NCI-H2029 (cell line): Measurements from ENCODE around the gene DYNLRB2.

Source experiments
- DNase-seq: peaks from one replicate; lab custom pipeline; 2025; lab: John Stamatoyannopoulos, UW

DYNLRB2 gene

DNA sequence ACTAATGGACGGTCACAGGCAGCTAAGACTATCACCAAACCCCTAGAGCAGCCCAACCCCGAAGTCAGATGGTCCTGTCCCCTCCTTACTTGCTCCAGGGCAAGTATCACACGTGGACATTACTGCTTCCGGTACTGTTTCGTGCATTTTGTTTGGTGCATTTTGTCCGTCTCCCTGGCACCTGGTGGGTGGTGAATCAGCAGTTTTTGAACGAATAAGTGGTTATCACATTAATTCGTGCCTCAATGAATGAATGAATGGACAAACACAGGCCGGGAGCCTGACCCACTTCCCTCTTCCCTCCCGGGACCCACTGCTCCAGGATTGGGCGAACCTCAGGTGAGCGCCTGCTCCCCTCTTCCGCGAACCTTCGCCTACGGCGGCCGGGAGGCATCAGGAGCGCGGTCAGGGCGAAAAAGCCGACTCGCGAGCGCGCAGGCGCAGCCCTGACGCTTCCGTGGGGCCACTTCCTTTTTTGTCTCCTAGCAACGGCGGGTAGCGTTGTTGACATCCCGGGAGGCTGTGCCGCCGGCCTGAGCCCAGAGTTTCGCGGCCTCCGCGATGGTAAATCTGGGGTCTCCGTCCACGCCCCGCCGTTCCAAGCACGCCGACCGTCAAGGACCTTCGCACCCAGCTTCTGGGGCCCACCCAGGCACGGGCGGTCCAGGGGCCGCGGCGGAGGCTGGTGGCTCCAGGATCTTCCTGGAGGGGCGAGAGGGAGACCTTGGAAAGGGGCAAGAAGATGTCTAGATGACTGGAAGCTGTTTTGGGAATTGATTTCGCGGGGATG lies at the start of gene DYNLRB2:
DYNLRB2 (plus strand) TSS at position 478 of the 790 bp plus-strand sequence; CDS start at position 562, 84 bp downstream.
- peak; percentile 75 for DNase-seq

DNA sequence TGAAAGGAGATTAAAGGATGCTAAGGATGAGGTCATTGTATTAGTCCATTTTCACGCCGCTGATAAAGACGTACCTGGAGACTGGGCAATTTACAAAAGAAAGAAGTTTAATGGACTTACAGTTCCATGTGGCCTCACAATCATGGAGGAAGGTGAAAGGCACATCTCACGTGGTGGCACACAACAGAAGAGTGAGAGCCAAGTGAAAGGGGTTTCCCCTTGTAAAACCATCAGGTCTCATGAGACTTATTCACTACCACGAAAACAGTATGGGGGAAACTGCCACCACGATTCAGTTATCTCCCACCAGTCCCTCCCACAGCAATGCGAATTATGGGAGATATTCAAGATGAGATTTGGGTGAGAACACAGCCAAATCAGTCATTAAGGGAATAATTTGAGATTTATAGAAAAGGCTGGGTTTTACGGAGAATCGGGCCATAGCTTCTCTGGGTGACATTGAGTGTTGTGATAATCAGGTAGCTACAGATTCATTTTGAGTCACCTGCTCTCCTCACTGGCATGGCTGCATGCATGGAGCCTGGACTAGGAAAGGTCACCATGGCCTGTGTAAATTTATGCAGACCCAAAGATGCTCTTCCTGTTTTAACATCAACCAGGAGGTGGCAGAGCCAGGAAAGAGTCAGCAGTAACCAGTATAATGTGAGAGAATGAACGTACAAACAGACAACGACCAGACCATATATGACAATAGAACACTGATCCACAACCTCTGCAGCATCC lies 40.5 kb upstream of the DYNLRB2 start:
- DNase-seq: no peak

DNA sequence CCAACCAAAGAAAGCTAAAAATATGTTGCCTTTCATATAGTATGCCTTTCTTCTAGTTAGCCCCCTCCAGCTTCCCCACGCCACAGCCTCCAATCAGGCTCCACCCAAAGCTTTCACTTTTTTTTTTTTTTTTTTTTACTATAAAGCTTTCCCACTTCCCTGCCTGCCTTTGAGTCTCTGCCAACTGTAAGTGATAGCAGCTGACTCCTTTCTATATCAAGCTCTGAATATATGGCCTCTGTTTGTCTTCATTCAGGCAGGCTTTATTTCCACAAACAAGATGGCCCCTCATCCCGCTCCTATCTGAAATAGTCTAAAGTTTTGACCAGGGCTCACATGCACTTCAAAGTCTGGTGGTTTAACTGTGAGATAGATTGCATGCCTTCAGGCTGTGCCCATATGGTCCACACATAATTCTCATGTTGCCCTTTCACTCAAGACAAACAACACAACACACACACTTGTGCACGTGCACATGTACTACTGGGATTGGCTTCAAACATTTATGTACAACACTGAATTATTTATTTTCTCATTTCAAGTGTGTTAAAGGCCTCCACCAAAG lies 39.8 kb upstream of the DYNLRB2 start:
- no peak for DNase-seq

DNA sequence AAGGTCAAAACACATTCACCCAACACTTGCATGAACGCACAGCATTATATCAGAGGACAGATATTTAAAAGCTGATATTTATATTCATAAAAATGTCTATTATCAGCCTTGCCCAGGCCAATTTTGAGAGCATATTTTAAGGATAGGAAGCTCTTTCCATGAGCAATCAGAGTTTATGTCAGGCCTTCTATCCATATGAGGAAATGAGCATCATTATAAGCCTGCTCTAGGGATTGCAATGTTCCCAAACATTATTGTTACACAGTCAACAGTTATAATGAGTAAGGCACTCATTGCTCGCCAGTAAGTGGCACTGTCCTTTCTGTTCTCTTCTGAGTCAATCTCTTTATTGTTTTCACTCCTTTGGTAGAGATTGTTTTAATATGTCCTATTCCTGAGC lies 37.7 kb upstream of the DYNLRB2 start:
- no peak for DNase-seq

DNA sequence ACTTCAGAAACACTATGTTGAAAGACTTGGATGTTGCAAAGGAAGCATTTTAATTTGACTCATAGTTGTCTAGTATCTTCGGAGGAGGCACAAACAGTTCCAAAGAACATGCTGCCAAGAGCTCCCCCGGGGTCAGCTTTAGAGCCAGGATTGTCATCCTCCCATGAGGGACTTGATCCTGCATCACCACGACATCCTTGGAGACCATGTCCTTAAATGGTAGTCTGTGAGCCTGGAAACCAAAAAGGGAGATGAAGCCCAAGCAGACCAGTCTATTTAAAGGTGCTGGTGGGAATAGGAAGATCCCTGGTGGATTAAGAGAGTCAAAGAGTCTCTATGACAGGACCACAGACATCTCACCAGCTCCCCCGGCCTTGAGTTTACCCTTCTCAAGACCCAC lies 33.3 kb upstream of the DYNLRB2 start:
- no peak for DNase-seq

DNA sequence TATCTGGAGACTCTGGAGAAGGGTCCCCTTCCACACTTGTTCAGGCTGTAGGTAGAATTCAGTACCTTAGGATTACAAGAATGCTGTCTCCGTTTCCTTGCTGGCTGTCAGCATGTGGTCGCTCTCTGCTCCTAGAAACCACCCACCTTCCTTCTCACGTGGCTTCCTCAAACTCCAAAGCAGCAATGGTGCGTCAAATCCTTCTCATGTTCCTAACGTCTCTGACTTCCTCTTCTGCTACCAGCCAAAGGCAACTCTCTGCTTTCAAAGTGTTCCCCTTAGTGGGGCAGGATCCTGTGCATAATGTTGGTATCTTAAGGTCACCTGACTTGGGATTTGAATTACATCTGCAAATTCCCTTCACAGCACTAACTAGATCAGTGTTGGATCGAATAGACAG lies 30.9 kb upstream of the DYNLRB2 start:
- no peak for DNase-seq

DNA sequence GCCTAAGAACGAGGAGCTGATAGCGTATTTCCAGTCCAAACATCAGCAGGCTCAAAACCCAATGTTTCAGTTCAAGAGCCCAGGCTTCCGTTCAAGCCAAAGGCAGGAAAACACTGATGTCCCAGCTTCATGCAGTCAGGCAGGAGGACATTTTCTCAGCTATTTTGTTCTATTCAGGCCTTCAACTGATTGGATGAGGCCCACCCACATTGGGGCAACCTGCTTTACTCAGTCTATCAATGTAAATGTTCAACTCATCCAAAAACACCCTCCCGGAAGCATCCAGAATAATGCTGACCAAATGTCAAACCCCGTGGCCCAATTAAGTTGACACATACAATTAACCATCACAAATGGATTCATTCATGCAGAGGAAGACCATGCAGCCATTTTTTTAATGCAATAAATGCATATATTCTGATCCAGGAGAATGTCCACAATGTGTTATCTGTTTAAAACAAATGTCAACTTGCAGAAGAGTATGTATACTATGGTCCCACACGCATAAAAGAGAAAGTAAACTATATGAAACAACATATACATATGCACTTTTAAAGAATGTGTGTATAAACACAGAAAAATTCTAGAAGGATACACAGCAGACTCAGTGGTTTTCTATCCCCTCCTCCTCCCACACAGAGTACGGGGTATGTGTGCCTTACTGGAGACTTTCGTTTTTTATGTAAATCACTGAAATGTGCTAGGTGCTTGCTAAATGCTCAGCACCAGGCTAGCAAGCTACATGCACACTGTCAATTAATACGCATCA lies 28.8 kb upstream of the DYNLRB2 start:
- DNase-seq: no peak

DNA sequence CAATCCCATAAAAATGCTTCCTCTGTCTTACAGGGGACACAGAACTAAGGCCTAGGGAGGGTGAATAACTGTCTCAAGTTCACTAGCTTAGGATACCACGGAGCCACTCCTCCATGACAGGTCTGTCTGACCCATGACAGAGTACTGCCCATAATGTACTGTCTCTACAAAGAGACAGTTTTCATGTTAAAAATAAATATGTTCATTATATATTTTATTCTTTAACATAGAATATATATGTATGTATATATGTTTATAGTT lies 28.3 kb upstream of the DYNLRB2 start:
- no peak for DNase-seq

DNA sequence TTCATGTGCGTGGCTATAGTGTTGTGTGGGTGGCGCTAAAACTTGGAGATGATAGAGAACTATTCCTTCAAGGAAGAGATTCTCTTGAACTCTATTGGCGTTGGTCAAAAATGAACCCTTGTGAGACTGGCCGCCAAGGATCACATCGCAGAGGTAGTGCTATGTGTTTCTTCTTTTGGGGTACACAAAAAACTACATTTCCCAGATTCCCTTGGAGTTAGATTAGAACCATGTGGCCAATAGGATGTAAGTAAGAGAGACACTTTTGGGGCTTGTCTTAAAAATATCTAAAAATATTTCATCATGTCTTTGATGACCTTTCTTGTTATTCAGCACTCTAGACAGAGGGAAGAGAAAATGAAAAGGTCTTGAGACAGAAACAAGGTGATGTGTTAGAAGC lies 25.4 kb upstream of the DYNLRB2 start:
- no peak for DNase-seq

DNA sequence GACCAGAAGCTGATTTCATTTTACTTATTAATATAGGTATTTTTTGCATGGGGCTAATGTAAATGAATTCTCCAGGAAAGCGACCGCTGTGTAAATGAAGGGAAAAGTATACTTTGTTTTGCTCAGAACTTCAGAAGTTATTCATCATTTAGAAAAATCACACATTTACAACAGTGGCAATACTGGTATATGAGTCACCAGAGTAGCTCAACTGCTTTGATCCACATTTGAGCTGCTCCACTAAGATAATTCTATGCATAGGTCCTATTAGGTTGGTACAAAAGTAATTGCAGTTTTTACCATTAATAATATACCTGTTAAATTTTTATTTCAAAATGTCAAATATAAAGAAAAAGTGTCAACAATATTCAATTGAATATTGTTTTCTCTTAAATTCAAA lies 22.9 kb upstream of the DYNLRB2 start:
- DNase-seq: no peak

DNA sequence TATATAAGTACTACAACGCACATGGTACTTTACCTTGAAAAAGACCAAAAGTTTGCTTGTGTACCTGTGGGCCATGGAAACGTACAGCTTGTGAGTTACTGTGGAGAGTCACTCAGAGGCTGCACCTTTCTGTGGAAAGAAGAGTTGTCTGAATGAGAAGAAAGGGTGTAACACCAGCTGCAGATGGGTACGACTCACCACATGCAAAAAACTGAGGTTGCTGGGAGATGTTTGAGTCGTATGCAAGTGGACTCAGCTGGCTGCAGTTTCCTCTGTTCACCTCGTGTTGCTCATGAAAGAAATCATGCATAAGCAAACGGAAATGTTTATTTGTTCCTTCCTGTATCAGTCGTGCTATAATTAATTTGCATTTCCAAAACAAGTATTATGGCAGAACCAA lies 22.4 kb upstream of the DYNLRB2 start:
- no peak for DNase-seq

DNA sequence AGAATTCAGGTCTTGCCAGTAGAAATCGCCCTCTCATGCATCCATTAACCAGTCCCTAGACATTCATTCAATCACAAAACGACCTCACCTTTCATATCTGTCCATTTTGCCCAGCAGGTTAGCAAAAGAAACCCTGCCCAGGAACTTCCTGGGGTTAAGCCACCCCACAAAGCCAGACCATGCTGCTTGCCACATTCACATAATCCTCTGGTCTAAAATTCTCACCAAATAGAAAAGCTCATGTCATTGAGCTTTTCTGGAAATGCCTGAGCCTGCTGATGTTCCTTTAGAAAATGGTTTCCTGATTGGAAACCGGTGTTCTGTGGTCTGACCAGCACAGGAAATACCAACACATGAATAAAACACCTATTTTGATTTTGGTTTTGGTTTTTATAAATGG lies 21.6 kb upstream of the DYNLRB2 start:
- no peak for DNase-seq

DNA sequence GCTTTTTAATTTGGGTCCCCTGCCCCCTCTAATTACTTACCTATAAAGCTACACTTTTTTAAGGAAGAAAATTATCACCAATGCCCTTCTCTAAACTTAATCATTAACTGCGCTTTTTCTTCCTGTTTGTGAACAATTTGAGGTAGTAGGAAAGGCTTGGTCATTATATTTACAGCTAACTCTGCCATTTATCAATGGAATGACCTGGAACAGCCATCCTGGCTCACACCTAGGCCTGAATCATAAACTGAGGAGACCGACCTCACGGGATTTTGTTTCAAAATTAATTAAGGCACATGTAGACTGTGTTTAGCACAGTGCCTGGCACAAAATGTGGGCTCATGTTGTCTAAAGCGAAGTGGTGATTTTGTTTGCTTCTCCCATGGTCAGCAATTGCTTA lies 15.4 kb upstream of the DYNLRB2 start:
- DNase-seq: no peak

DNA sequence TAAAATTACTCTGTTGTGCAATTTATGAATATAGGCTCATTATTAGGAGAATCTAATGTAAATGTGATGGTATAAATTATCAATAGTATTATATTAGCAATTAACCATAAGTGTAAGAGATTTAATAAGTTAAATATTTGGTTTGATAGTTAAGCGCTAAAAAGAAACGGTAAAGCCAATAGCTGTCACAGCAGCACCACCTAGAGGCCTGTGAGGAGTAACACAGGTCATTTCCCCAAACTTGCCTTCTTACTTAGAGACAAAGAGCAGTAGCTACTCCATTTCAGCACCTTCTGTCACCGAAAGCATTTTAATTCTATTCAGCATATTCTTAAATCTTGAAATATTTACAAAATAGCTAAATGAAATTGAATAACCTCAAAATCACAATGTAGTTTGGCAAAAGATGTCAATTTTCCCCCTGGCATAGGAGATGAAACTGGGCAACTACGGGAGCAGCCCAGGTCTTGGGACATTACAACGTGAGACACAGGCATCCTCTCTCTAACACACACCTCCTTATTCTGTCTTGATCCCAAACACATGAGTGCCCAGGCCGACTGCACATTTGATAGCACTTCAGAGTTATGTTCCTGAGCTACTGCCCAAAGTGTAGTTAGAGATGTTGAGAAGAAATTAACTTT lies 14.3 kb upstream of the DYNLRB2 start:
- peak; percentile 10 for DNase-seq

DNA sequence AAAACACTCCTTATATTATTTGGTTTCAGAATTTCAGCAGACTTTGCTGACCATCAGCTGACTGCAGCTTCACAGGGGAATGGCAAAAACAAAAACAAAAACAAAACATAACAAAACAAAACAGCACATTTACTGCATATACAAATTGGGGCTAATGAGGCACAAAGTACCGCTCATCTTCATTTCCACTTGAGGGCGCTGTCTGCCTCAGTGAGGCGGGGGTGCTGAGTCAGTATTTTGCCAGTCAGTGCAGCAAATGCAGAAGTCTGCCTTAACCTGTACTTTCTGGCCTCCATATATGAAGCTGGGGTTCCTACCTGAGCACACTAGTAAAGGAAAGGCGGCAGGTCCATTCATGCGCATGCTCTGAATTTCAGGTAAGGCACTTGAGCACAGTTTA lies 13.5 kb upstream of the DYNLRB2 start:
- peak; percentile 1 for DNase-seq

DNA sequence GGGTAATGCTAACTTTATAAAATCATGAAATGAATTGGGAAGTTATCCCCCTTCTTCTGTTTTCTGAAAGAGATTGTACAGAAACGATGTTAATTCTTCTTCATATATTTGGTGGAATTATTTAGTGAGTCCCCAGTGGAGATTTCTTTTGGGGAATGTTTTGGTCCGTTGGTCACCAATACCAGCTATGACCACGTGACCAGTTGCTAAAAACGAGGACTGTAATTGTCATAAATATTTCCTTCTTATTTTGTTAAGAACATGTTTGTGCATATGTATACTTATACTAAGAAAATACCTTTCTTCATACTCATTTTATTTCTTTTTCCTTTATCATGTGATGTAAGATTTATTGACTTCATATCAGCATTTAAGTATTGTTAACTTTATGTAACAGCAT lies 10.3 kb upstream of the DYNLRB2 start:
- DNase-seq: no peak

DNA sequence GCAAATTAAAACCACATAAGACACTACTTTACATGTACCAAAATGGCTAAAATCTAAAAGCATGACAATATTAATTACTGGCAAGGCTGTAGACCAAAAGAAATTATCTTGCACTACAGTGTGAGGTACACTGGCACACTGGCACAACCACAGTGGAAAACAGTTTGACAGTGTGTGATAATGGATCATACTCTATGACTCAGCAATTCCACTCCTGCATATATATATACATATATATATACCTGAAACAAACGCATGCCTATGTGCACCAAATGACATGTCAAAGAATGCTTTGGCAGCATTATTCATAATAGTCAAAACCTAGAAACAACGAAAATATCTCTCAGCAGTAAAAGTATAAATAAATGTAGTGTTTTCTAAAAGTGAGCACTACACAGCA lies 4.6 kb upstream of the DYNLRB2 start:
- no peak for DNase-seq

DNA sequence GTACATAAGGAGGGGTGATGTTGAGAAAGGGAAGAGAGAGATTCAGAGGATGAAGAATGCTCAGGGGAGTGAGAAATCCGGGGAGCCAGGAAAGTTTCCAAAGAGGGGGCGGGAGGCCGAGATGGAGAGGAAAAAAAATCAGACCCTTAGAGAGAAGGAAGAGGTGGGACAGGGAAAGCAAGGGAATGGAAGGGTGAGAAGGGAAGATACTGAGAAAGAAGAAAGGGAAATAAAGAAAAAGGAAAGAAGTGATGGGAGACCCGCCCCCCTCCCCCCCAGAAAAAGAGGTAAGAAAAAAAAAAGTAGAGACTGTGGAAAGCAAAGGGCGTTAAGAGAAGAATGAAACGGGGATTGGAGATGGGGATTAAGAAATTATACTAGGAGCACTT lies 507 bp downstream of the DYNLRB2 start:
- DNase-seq: no peak

DNA sequence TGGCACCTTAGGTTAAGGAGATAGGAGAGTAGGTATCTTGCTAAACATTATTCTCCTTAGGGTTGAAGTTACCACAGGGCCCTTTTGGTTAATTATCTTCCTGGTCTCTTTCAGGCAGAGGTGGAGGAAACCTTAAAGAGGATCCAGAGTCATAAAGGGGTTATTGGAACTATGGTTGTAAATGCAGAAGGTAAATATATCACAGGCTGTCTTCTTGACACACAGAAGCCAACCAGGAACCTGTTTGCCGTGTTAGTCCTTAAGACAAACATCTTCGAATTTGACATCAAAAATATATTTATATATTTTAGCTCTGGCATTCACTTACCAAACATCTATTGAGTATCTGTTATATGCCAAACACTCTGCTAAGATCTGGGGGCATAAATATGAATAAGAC lies 2.4 kb downstream of the DYNLRB2 start:
- DNase-seq: no peak

DNA sequence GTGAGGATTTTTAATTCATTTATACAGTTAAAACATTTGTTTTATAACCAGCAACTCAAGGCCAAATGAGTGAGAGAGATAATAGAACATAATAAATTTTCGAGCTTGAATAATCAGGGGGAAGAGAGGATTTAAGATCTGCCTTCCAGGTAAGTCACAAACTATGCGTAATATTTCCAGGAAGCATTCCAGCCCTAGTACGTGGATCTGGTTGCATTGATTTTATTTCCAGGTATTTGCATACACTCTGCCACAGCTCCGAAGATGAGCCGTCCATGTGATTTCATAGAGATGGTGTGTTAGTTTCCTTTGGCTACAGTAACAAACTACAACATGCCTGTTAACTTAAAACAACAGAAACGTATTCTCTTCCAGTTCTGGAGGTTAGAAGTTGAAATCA lies 3.5 kb downstream of the DYNLRB2 start:
- DNase-seq: no peak

DNA sequence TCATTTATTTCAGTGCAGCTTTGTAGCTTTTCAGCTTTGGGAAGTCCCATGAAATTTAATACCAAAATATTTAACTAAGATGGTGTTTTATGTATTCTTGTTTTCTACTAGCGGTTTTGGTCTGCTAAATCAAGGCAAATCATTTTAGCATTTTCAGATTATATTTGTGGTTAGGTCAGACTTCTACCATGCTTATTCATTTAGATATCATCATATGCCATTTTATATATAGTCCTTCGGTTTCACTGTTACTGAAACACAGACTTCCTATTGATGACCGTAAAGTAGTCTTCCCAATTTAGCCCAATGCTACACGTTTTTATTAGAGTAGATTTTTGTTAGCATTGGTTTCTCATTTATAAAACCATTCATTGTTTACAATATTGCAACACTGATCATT lies 5.5 kb downstream of the DYNLRB2 start:
- no peak for DNase-seq

DNA sequence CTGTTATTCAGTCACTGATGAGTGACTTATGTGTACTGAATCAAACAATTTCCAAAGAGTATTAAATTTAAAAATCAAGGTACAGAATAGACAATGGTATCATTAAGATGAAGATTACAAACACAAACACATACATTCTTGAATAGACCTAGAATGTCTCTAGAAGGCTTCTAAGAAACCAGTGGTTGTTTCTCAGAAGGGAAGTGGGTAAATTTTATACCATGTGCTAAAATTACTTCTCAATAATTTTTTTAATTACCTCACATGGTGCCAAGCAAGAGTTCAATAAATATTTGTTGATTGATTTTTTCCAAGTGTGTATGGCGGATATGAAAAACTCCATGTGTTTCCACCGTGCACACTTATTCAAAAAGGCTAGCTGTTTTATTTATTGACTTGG lies 6.4 kb downstream of the DYNLRB2 start:
- no peak for DNase-seq
